GM18511 (cell line): ENCODE measurements around the gene LEP.

Experiments
- ATAC-seq: cut with Tn5 transposase; IDR thresholded peaks from one replicate; pipeline ENCODE4 v1.9.1; 2021; ENCODE audit warnings: mild to moderate bottlenecking, moderate library complexity; ENCODE audit not compliant: unreplicated experiment

Gene LEP

GRCh38 chr7:128244861-128245260 lies 3.8 kb downstream of the LEP start:
- ATAC-seq = no peak

DNA sequence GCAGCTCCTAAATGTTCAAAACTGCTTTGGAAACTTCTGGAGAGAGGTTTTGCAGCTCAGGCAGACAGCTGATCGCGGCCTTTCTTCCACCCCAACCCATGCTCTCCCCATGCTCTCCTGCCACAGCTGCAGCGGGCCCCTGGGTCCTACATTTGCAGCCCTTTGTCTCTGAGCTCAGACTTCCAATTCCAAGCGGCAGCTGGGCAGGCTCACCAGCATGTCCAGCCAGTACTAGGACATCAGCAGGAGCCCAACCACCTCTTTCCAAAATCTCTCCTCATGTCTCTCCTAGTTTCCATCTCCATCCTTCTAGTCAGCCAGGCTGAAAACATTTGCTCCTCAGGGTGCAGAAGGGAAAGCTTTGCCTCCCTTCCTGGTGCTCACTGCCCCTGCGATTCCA lies 6.0 kb downstream of the LEP start:
- ATAC-seq = no peak

DNA sequence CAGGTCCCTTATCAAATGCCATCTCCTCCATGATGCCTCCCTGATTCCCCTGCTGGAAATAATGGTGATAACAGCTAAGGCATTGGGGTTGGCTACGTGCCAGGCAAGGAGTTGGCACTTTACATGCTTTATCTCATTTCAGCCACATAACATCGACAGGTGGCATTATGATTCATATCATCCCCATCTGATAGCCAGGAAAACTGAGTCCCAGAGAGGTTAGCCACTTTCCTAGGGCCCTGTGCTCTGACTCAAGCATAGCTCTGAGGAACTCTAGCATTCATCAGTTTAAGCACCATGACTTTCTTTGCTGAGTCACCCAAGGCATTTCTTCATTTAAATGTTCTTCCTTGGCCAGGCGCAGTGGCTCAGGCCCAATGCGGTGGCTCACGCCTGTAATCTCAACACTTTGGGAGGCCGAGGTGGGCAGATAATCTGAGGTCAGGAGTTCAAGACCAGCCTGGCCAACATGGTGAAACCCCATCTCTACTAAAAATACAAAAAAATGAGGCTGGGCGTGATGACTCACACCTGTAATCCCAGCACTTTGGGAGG lies 6.6 kb downstream of the LEP start:
- ATAC-seq = no peak

GRCh38 chr7:128251337-128251736 lies 10.3 kb downstream of the LEP start:
- ATAC-seq = no peak

DNA sequence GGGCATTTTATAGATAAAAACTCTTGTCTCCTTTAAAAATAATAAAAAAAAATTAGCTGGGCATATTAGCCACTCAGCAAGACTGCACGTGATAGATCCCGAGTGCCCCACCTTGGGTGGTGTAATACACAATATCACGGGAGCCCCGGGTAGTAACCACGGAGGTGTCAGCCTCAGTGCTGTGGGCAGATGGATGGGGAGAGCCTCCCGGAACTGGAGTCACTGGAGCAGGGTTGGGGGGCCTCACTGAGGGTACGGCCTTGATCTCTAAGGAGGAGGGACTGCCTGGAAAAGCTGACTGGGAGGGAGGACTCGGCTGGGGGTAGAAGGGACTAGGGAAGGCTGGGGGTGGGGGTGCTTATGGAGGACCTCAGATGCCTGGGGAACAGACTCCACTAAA lies 12.6 kb downstream of the LEP start:
- ATAC-seq = no peak

GRCh38 chr7:128254470-128254869 lies 13.4 kb downstream of the LEP start:
- ATAC-seq = no peak

DNA sequence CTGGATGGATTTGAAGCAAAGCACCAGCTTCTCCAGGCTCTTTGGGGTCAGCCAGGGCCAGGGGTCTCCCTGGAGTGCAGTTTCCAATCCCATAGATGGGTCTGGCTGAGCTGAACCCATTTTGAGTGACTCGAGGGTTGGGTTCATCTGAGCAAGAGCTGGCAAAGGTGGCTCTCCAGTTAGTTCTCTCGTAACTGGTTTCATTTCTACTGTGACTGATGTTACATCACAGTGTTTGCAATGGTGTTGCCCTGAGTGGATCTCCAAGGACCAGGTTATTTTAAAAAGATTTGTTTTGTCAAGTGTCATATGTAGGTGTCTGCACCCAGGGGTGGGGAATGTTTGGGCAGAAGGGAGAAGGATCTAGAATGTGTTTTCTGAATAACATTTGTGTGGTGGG lies 14.2 kb downstream of the LEP start:
- ATAC-seq = no peak

- no peak for ATAC-seq
Measured at GRCh38 chr7:128257458-128257857, 16.4 kb downstream of the LEP start.

- ATAC-seq = no peak
Measured at GRCh38 chr7:128259131-128260061, 18.3 kb downstream of the LEP start.

DNA sequence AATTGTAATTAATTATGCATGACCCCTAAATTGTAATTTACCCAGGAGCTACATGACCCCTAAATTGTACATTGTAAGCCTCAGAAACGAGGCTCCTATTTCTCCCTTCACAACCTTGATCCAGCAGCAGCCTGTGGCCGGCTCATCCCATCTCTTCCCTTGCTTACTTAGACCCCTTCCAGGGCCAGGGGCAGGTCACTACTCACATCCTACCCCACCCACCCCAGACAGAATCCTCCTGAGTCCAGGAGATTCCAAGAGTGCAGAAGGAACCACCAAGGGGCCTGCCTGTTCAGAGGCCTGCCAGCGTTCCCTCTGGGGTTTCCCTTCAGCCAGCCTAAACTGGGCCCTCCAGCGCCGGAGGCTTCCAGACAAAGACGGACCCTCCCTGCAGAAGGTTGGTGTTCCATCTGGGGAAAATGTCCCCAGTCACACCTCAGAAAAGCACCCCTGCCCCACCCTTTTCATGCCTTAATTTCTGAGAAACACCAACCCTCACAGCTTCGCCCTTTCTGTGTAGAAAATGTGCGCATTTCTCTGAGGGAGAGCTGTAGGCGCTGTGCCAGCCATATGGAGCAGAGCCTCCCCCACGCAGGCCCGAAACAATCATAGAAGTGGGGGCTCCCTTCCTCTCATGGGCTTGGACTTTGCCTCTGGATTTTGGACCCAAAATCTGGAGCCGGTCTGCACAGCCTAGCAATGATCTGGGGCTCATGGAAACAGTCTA lies 19.2 kb downstream of the LEP start:
- no peak for ATAC-seq

GRCh38 chr7:128262273-128263028 lies 21.4 kb downstream of the LEP start:
- no peak for ATAC-seq

DNA sequence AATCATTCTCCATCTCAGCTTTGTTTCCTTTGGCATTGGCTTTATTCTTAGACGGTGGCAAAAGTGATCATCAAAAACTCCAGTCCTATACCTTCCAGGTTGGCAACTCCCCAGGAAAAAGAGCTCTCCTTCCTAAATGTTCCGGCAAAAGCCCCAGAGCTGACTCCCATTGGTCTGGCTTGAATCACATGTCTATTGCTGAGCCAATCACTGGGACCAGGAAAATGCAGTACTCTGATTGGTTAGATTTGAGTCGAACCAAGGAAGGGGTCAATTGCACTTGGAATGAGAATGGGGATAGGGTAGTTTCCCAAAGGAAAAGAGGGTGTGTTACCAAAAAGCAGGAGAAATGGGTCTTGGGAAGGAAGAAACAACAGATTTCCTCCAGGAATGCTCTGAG lies 22.3 kb downstream of the LEP start:
- ATAC-seq = no peak

DNA sequence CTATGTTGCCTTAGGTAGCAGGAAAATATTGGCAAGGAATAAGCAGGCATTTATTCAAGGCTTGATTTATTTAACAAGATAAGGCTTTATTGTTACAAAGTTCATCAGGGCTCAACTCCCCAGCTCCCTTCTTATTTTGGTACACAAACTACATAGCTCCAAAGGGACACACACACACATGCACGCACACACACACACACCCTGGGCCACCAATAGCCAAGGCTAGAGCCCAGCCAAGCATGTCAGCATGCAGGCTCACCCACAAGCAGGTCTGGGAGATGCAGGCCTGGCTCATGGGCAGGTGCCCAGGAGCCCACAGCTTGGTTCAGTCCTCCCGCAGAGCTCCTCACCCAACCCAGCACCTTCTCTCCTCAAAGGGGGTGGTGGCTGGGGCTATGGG lies 23.4 kb downstream of the LEP start:
- no peak for ATAC-seq

GRCh38 chr7:128265156-128265905 lies 24.3 kb downstream of the LEP start:
- ATAC-seq = no peak

DNA sequence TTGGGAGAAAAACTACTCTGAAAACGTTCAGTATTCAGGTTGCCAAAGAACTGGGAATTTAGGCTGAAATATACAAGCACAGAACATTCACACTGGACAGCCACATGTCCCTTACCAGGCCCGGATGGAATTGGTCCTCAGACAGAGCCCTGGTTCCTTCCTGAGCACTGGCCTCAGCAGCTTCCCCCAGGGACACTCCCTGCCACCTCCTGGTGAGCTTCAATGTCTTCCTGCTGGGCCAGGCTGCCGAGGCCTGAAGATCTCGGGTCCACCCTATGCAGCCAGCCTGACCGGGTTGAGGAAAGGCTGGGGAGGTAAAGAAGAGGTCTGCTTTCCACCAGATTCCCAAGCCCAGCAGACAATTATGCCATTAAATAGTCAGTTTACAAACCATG lies 24.8 kb downstream of the LEP start:
- no peak for ATAC-seq

GRCh38 chr7:128266529-128266882 lies 25.4 kb downstream of the LEP start:
- no peak for ATAC-seq

DNA sequence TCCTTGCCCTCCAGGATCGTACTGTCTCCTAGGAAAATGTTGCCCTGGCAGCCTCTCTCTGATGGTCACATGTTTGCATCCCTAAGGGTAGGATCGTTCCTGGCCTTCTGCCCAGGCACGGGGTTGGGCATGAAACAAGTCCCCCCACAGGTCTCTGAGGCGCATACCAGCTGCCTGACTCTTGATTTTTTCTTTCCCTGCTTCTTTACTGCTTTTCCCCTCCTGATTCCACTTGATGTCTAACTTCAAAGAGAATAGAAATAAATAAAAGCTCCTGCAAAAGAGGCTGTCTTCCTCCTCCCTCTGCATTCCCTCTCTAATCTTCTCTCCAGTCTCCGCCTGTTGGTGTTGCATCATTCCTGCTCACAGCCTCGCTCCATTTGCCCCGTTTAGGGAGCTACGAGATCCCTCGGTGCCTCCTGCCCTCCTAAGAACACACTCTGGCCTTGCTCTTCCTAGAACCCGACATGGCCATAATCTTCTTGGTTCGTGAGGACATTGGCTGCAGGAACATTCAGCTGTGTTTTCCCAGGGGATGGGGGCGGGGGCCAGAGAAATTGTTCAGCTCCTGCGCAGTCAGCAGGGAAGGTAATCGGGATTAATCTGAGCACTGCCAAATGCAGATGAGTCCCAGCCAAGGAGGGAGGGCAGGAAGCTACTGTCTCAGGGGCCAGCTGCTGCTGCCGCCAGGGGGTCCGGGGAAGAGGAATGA lies 26.0 kb downstream of the LEP start:
- no peak for ATAC-seq

GRCh38 chr7:128267595-128267924 lies 26.5 kb downstream of the LEP start:
- ATAC-seq = no peak

- ATAC-seq = no peak
Measured at GRCh38 chr7:128268233-128268632, 27.2 kb downstream of the LEP start.

DNA sequence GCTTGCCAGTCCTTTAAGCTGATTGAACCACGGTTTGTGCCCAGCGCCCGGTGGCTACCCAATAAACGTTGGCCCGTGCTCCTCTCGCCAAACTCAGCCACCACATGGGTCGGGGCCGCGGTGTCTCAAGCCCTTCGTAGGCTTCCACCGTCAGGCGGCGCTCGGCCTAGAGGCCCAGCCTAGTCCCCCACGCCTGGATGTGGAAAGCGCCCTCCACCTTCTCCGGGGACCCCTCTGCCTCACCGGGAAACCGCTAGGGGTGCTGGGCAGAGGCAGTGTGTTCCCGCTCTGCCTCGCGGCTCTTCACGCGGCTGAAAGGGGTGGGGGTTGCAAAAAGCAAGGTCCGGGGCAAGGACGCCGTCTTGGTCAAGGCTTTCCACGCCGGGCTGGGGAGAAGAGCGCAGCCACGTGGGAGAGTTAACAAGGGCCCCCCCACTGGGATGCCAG lies 29.8 kb downstream of the LEP start:
- no peak for ATAC-seq
